Adrenal gland (tissue), 5 donors: Measurements from ENCODE around the gene CXCL3.

ENCODE experiments used
- CTCF ChIP-seq, 6 experiments: fragments of 450-650 bp in 4 of 6; fragments of 200-600 bp in 2 of 6; sonication (generic) in 1 of 6; IDR thresholded peaks; 1 replicate in 5 of 6; 2 replicates in 1 of 6; pipeline versions ENCODE4 v1.5.1 to v1.8.0; 2016 to 2021; ENCODE audit warnings: antibody characterized with exemption in 6 of 6, mild to moderate bottlenecking in 2 of 6, moderate library complexity in 1 of 6
- POLR2A ChIP-seq, 2 donors: fragments of 450-650 bp; IDR thresholded peaks; one replicate each; pipeline ENCODE4 v1.6.1; 2017; ENCODE audit warnings: antibody characterized with exemption in 2 of 2, mild to moderate bottlenecking in 2 of 2, moderate library complexity in 1 of 2
- donor health status: DM: no; HTN: no; CAD: no.

- TF ChIP-seq CTCF (IDR thresholded peaks at IDR 0.05) (no peak), POLR2A (IDR thresholded peaks at IDR 0.05) (no peak)
Observed at GRCh38 chr4:74073358-74073757, 34.9 kb upstream of the CXCL3 start.
